GM19438 (cell line): ENCODE measurements around the gene SFXN2.
"Not testable (repeated sequence)": the region's sequence is repeated elsewhere in the genome, so short reads cannot be mapped to it uniquely, and the experiment has no call there.

Experiments used
- ATAC-seq: cut with Tn5 transposase; IDR thresholded peaks from one replicate; pipeline ENCODE4 v1.9.1; 2021; ENCODE audit warnings: low read depth; ENCODE audit not compliant: unreplicated experiment

The SFXN2 gene

GRCh38 chr10:102716900-102717565 lies 2.6 kb downstream of the SFXN2 start:
- ATAC-seq: not testable (repeated sequence)

DNA sequence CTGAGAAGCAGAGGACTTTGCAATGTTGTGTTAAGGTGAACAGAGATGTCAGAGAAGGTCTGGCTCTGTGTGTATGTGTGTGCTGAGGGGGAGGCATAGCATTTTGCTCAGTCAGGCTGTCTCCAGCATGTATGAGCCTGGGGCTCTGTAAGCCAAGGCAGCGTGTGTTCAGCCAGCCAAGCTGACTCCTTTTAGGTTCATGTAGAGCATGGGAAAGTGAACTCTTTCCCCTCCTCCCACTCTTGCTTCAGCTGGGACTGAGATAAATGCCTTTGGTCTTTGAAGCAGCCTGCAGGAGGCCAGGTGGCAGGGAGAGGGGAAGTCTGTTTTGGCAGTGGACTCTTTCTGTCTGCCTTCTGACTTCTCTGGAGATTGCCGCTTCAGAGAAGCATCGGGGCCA lies 3.8 kb downstream of the SFXN2 start:
- no peak for ATAC-seq

DNA sequence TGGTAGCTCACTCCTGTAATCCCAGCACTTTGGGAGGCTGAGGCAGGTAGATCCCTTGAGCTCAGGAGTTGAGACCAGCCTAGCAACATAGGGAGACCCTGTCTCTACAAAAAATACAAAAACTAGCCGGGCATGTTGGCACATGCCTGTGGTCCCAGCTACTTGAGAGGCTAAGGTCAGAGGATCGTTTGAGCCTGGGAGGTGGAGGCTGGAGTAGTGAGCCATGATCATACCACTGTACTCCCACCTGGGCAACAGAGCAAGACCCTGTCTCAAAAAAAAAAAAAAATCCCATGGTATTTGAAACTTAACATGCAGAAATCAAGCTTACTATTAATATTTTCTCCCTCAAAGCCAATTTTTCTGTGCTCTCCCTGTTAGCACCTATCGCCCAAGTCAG lies 5.9 kb downstream of the SFXN2 start:
- no peak for ATAC-seq

DNA sequence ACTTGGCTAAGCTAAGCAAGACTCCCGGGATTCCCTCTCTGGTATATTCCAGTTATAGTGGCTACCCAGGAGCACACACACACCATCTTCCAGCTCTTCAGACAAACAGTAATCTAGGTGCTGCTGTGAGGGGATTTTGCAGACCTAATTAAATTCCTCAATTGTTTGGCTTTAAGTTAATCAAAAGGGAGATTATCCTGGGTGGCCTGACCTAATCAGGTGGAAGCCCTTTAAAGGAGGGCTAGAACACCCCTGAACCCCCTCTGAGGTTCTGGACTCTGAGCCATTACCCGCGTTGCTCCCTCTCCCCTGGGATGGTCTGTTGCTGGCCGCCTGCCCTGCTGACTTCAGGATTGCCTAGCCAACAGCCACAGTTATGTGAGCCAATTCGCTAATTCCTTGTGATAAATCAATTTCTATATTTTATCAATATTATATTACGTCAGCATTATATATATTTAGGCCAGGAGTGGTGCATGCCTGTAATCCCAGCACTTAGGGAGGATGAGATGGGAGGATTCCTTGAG lies 6.4 kb downstream of the SFXN2 start:
- no peak for ATAC-seq

DNA sequence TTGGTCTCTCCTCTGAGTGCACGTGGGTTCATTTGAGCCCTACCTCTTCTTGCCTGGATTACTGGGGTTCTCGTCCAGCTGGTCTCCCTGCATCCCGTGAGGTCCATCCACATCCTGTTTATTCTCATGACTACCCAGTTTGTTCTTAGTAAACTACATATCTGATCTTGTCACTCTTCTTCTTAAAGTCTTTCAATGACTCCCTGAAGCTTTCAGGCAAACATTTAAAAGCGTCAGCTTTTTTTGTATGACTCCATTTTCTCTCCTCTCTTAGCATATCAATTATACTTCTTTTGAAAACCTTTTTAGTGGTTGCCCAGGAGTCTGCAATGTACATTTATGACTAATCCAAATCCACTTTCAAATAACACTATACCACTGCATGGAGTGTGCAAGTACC lies 7.5 kb downstream of the SFXN2 start:
- ATAC-seq: no peak

GRCh38 chr10:102723989-102724388 lies 9.6 kb downstream of the SFXN2 start:
- no peak for ATAC-seq

- ATAC-seq: no peak
Observed at GRCh38 chr10:102726274-102726673, 11.8 kb downstream of the SFXN2 start.

DNA sequence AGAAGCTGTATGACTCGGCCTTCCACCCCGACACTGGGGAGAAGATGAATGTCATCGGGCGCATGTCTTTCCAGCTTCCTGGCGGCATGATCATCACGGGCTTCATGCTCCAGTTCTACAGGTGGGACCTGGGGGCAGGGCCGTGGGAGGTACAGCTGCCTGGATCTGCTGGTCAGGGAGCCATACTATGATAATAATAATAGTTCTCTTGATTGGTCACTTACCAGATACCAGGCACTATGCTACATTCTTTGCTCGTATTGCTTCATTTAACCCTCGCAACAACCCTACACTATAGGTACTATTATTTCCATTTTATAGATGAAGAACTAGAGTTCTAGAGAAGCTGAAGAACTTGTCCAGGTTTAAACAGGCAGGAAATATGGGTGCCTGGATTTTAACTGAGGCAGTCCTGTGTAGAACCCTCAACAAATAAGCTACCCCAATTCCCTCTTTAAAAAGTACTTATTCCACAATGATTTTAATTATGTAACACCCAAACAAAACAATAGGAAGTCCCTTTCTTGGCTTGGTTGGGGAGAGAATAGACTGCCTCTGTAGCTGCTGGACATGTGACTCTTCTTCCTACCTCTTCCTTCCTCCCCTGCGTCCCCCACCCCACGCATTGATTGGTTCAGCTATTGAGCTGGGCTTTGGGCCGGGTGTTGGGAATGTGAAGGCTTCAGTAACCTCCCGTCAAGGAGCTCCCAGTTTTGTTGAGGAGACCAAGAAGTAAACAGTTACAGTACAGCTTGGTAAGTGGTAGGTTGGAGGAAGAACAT lies 12.8 kb downstream of the SFXN2 start:
- ATAC-seq: no peak

- ATAC-seq: no peak
Observed at GRCh38 chr10:102729029-102730026, 14.9 kb downstream of the SFXN2 start.

DNA sequence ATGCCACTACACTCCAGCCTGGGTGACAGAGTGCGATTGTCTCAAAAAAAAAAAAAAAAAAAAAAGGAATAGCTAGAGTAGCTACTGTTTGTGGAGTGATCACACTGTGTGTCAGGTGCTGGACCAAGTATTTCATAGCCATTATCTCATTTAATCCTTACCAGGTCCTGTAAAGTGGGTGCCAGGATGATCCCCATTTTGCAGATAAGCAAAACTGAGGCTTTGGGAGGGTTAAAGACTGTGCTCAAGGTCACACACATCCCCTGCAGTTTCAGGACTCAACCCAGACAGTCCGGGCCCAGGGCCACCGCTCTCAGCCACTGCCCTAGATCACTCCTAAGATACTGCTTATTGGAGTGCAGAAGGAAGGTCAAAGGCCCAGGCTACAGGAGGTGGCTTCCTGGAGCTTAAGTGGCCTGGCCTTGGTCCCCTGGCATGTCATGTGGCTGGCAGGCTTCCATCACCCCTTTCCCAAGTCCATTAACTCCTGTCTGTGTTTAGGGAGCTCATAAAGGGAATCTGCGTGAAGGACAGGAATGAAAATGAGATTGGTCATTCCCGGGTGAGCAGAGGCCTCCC lies 16.9 kb downstream of the SFXN2 start:
- ATAC-seq: no peak

- no peak for ATAC-seq
Observed at GRCh38 chr10:102732661-102733060, 18.2 kb downstream of the SFXN2 start.

DNA sequence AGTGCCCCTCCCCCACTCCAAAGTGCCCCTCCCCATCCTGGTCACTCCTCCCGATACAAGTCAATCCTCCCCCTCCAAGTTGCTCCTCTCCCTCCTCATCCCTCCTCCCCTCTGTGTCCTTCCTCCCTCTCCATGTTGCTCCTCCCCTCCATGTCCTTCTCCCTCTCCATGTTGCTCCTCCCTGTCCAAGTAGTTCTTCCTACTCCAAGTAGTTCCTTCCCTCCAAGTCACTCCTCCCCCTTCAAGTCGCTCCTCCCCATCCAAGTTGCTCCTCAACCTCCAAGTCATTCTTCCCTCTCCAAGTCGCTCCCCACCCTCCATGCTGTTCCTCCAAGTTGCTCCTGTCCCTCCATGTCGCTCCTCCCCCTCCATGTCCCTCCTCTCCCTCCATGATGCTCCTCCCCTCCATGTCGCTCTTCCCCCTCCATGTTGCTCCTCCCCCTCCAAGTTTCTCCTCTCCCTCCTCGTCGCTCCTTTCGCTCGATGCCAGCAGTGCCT lies 20.7 kb downstream of the SFXN2 start:
- no peak for ATAC-seq

DNA sequence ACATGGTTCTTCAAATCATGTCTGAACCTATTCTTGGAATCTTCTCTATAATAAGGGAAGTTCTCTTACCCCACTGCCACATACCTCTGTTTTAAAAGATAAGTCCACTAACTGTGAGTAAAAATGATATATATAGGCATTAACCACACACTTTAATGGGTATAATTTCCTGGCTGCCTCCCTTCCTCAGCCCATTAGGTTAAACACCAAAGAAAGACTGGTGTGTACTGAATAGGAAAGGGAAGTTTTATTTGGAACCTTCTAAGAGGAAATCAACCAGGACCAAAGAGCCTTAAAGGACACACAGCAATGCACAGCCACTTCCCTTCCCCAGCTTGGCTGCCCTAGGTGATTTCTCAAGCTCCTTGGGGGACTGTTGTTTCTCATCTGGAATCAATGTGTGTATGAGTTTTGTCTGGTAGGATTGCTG lies 24.3 kb downstream of the SFXN2 start:
- ATAC-seq: no peak

- no peak for ATAC-seq
Observed at GRCh38 chr10:102740229-102740628, 25.8 kb downstream of the SFXN2 start.

DNA sequence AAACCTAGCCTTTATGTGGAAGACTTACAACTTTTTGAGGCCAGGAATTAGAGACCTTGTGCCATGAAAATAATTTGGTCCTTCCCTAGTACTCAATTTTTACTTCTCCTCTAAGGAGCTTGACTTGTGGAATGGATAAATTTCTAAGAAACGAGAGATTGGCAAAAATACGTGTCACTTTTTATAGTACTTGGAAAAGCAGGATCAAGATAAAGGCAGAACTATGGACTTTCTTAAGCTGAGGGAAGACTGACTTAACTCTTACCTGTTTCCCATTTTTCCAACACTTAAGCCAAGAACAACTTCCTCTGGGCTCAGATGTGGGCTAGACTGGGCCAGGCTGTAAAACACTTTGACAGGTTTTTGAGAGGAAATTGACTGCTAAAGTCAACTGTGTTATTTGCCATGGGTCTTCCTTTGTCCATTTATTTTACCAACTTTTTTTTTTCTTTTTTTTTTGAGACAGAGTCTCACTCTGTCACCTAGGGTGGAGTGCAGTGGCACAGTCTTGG lies 27.3 kb downstream of the SFXN2 start:
- ATAC-seq: no peak

DNA sequence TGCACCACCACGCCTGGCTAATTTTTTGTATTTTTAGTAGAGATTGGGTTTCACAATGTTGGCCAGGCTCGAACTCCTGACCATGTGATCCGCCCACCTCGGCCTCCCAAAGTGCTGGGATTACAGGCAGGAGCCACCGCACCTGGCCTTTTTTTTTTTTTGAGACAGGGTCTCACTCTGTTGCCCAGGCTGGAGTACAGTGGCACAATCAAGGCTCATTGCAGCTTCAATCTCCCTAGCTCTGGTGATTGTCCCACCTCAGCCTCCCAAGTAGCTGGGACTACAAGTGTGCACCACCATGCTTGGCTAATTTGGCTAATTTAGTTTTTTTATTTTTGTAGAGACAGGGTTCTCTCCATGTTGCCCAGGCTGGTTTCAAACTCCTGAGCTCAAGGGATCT lies 27.9 kb downstream of the SFXN2 start:
- not testable (repeated sequence) for ATAC-seq

- no peak for ATAC-seq
Observed at GRCh38 chr10:102743078-102743587, 28.7 kb downstream of the SFXN2 start.

DNA sequence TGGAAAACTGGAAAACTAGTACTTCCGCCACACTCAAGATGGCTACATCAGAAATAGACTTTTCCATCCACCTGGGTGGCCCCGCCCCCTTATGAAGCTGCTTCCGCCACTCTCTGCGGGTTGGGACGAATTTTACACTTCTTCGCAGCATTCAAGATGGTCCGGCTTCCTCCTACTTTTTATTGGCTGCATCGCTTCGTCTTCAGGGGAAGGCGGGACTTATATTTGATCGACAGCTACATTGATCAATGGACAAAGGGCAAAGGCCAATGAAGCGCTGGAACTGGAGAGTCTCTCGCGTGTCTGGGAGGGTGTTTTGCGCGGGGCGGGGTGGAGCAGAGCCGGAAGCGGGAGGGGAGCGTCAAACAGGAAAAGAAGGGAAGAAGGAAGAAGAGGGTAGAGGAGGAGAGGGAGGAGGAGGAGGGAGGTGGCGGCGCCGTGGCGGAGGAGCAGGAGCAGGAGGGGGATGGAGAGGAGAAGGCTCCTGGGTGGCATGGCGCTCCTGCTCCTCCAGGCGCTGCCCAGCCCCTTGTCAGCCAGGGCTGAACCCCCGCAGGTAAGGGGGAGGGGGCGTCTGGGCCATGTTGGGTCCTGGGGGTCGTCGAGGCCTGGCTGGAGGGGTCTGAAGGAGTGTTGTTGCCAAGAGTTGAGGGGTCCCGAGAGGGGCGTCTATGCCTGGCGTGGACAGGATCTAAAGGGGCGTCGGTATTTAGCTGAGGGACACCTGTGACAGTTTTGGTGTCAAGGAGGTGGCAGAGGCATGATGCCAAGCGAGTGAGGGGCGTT lies 29.3 kb downstream of the SFXN2 start, which contains the start of gene WBP1L:
TSS of gene WBP1L (plus strand) at position 361 of the 786 bp plus-strand sequence. CDS start at position 467, 106 bp downstream.
- peak; percentile 98 for ATAC-seq
